DND-41 (cell line): Measurements from ENCODE around the gene ATG9A.

Experiments used
- ATAC-seq: fragments of 200-7000 bp; cut with Tn5 transposase; 3 replicates; pipeline ENCODE4 v1.9.1; 2021; ENCODE audit warnings: low read depth; ENCODE audit not compliant: insufficient read depth
- DNase-seq: peaks from one replicate; pipeline ENCODE4 v3.0.0-alpha.2; 2020
- H2AFZ ChIP-seq: 2 replicates; pipeline ENCODE4 v1.6.0; 2012; ENCODE audit warnings: low read depth, low read length
- H3K27ac ChIP-seq: 2 replicates; pipeline ENCODE4 v1.5.1; 2012; ENCODE audit warnings: low read length, inconsistent platforms
- H3K27me3 ChIP-seq: fragments of 200-600 bp; sonication (generic); 2 replicates; pipeline ENCODE4 v1.6.0; 2012; ENCODE audit warnings: low read length, mild to moderate bottlenecking, inconsistent platforms; ENCODE audit not compliant: insufficient read depth, poor library complexity
- H3K36me3 ChIP-seq: 2 replicates; pipeline ENCODE4 v1.5.1; 2012; ENCODE audit warnings: low read length, inconsistent platforms; ENCODE audit not compliant: insufficient read depth
- H3K4me1 ChIP-seq: 2 replicates; pipeline ENCODE4 v1.5.1; 2012; ENCODE audit warnings: mild to moderate bottlenecking, low read length; ENCODE audit not compliant: insufficient read depth
- H3K4me2 ChIP-seq: 2 replicates; pipeline ENCODE4 v1.6.0; 2012; ENCODE audit warnings: mild to moderate bottlenecking, moderate library complexity, low read length, inconsistent platforms; ENCODE audit not compliant: insufficient read depth
- H3K4me3 ChIP-seq, 2 experiments: fragments of 200-600 bp in 1 of 2; shearing (Covaris generic) in 1 of 2; 2 replicates each; pipeline ENCODE4 v1.5.1; 2012 to 2016; ENCODE audit warnings: inconsistent platforms in 2 of 2, low read length in 2 of 2, mild to moderate bottlenecking in 2 of 2, low read depth in 1 of 2, moderate library complexity in 1 of 2
- H3K79me2 ChIP-seq: 2 replicates; pipeline ENCODE4 v1.6.0; 2012; ENCODE audit warnings: low read length, inconsistent platforms; ENCODE audit not compliant: insufficient read depth
- H3K9ac ChIP-seq: 2 replicates; pipeline ENCODE4 v1.6.0; 2012; ENCODE audit warnings: low read depth, mild to moderate bottlenecking, inconsistent platforms, low read length, moderate library complexity
- H3K9me3 ChIP-seq: 2 replicates; pipeline ENCODE4 v1.5.1; 2012; ENCODE audit warnings: low read length, moderate library complexity, mild to moderate bottlenecking, inconsistent platforms; ENCODE audit not compliant: insufficient read depth, severe bottlenecking
- H4K20me1 ChIP-seq: 2 replicates; pipeline ENCODE4 v1.6.0; 2012; ENCODE audit warnings: low read length; ENCODE audit not compliant: insufficient read depth
- CTCF ChIP-seq: IDR thresholded peaks from 2 replicates; pipeline ENCODE4 v1.5.1; 2012; ENCODE audit warnings: borderline replicate concordance, low read length, moderate library complexity, mild to moderate bottlenecking; ENCODE audit not compliant: poor library complexity, severe bottlenecking; ENCODE audit errors: extremely low read depth
- EZH2 ChIP-seq: IDR thresholded peaks from 3 replicates; pipeline ENCODE4 v1.6.1; 2012; ENCODE audit warnings: borderline replicate concordance, low read depth, mild to moderate bottlenecking, moderate library complexity, low read length, inconsistent platforms; ENCODE audit not compliant: severe bottlenecking

Gene ATG9A

GRCh38 chr2:219182331-219183150, 46.9 kb downstream of the ATG9A start:
- no peak for ATAC-seq
- Histone ChIP-seq H3K36me3 (peaks cover 52% of the 10 kb centered on the region), H3K4me3 (no peak overlapping the region)

DNA sequence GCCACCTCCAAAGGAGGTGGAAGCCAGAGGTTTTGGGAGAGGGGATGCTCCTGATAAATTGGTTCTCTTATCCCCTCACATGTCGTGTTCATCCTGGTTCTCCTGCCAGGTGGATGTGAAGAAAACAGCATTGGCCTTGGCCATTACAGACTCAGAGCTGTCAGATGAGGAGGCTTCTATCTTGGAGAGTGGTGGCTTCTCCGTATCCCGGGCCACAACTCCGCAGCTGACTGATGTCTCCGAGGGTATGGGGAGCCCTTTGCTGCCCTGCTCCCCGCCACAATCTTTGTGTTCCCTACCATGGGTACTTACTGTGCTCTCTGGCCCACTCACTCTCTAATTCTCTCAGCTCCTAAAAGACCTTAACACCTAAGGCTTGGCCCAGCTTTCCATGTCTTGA, 47.9 kb downstream of the ATG9A start:
- Histone ChIP-seq H3K27me3 (no peaks in the 10 kb centered on the region), H2AFZ (no peak overlapping the region), H3K9ac (no peak overlapping the region), H3K4me2 (no peak overlapping the region), H3K4me1 (peaks cover 24% of the 10 kb centered on the region), H3K36me3 (peaks cover 52% of the 10 kb centered on the region), H3K79me2 (peaks cover 33% of the 10 kb centered on the region), H3K4me3 (no peak overlapping the region), H3K9me3 (no peaks in the 10 kb centered on the region), H3K27ac (no peak overlapping the region), H4K20me1 (peaks cover 25% of the 10 kb centered on the region; the same call in 1 of the 2 replicates)
- TF ChIP-seq CTCF (no peak), EZH2 (no peak)
- no peak for ATAC-seq
- no peak for DNase-seq

More at GRCh38 chr2:219182331-219183150, 46.9 kb downstream of the ATG9A start:
- Histone ChIP-seq H3K4me1 (peaks cover 18% of the 10 kb centered on the region), H3K79me2 (peaks cover 26% of the 10 kb centered on the region), H4K20me1 (peaks cover 25% of the 10 kb centered on the region; the same call in 1 of the 2 replicates), H3K4me2 (no peak overlapping the region), H3K9me3 (no peaks in the 10 kb centered on the region), H3K27ac (no peak overlapping the region), H3K9ac (no peak overlapping the region), H3K27me3 (no peaks in the 10 kb centered on the region), H2AFZ (no peak overlapping the region)
- TF ChIP-seq CTCF: no peak
- no peak for TF ChIP-seq EZH2
- DNase-seq: no peak

DNA sequence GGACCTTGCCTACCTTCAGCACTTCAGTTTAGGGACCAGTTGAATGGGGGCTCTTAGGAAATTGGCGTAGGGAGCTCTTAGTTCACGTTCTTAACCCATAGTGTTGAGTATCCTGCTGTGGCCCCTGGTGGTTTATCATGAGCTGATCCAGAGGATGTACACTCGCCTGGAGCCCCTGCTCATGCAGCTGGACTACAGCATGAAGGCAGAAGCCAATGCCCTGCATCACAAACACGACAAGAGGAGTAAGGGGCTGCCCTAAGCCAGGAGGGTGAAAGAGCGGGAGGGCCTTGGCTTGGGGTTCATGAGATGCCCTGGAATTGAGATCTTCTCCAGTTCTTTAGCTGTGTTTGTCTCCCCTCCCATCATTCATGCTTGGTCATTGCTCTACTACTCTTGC, 48.5 kb downstream of the ATG9A start:
- Histone ChIP-seq H3K27ac (no peak overlapping the region), H3K27me3 (no peaks in the 10 kb centered on the region), H3K36me3 (peaks cover 52% of the 10 kb centered on the region), H3K4me2 (no peak overlapping the region), H3K4me1 (peaks cover 27% of the 10 kb centered on the region), H2AFZ (no peak overlapping the region), H3K79me2 (peaks cover 38% of the 10 kb centered on the region), H3K9ac (no peak overlapping the region), H4K20me1 (peaks cover 25% of the 10 kb centered on the region; the same call in 1 of the 2 replicates), H3K4me3 (no peak overlapping the region), H3K9me3 (no peaks in the 10 kb centered on the region)
- ATAC-seq: no peak
- DNase-seq: no peak
- no peak for TF ChIP-seq CTCF
- no peak for TF ChIP-seq EZH2
